Activated CD4-positive, alpha-beta memory T cell treated with anti-CD3 and anti-CD28 coated beads for 36 hours (primary cell): ENCODE data around the gene MAK. TPM values are rescaled to one million over a fixed set of nuclear protein-coding genes. Genes with fewer than 3 reads are reported as not detected.
"Not testable (repeated sequence)": the region's sequence is repeated elsewhere in the genome, so short reads cannot be mapped to it uniquely, and the experiment has no call there.

Experiments used
- CTCF ChIA-PET: fragments of 350-600 bp; sonication (Branson Sonifier 250); formaldehyde crosslinking; loops from one replicate; lab custom pipeline; 2021; ENCODE audit warnings: antibody characterized with exemption, inconsistent platforms; lab: Charles Lee
- POLR2A ChIA-PET: fragments of 350-600 bp; sonication (Branson Sonifier 250); formaldehyde crosslinking; loops from one replicate; lab custom pipeline; 2021; ENCODE audit warnings: antibody characterized with exemption; lab: Charles Lee
- DNase-seq: peaks from one replicate; pipeline ENCODE4 v3.0.0-alpha.2; 2020
- H3K27ac Mint-ChIP-seq: one replicate; pipeline ENCODE4 v1.8.0; 2021; ENCODE audit warnings: mixed read lengths
- H3K27me3 Mint-ChIP-seq: one replicate; pipeline ENCODE4 v1.8.0; 2021; ENCODE audit warnings: mixed read lengths
- H3K36me3 Mint-ChIP-seq: one replicate; pipeline ENCODE4 v1.8.0; 2021; ENCODE audit warnings: mixed read lengths
- H3K4me1 Mint-ChIP-seq: one replicate; pipeline ENCODE4 v1.8.0; 2021; ENCODE audit warnings: low read depth, mixed read lengths
- H3K4me3 Mint-ChIP-seq: one replicate; pipeline ENCODE4 v1.8.0; 2021; ENCODE audit warnings: mild to moderate bottlenecking, mixed read lengths
- H3K9me3 Mint-ChIP-seq: one replicate; pipeline ENCODE4 v1.8.0; 2021; ENCODE audit warnings: mixed read lengths
- intact Hi-C: fragments of 100-400 bp; cut with micrococcal nuclease; formaldehyde crosslinking; loops from one replicate; pipeline ENCODE4 v1.15.1; 2023
- total RNA-seq, 2 experiments: library from RNA; stranded (reverse); gene quantifications; one replicate each; pipeline ENCODE4 v1.2.3, GENCODE V29; 2021

MAK gene, protein sequence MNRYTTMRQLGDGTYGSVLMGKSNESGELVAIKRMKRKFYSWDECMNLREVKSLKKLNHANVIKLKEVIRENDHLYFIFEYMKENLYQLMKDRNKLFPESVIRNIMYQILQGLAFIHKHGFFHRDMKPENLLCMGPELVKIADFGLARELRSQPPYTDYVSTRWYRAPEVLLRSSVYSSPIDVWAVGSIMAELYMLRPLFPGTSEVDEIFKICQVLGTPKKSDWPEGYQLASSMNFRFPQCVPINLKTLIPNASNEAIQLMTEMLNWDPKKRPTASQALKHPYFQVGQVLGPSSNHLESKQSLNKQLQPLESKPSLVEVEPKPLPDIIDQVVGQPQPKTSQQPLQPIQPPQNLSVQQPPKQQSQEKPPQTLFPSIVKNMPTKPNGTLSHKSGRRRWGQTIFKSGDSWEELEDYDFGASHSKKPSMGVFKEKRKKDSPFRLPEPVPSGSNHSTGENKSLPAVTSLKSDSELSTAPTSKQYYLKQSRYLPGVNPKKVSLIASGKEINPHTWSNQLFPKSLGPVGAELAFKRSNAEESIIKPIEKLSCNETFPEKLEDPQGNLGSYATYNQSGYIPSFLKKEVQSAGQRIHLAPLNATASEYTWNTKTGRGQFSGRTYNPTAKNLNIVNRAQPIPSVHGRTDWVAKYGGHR
- total RNA-seq: 1 to 10 TPM in 1 of 2 experiments, under 1 TPM in 1; 0.87 to 1.1 TPM

- intact Hi-C loops: loop anchor here (1.0 to 5.0 kb wide), 12 partner anchors 49 to 1173 kb away; partner anchors contain the start of genes C6orf52, PAK1IP1, SMIM13 and SYCP2L
- CTCF ChIA-PET: interaction anchor here (0.9 to 1.2 kb wide), 2 partner anchors 232 to 360 kb away, joined by 3 read pairs; no protein-coding TSS in a partner anchor
- Mint-ChIP-seq H3K27ac (peak within 1 kb of the TSS; percentile 98), H3K9me3 (peaks cover 8% of the 10 kb centered on the region), H3K36me3 (peaks cover 7% of the 10 kb centered on the region), H3K4me3 (peak within 1 kb of the TSS; percentile 73), H3K27me3 (peaks cover 40% of the 10 kb centered on the region), H3K4me1 (peaks cover 31% of the 10 kb centered on the region)
- peak; percentile 91 for DNase-seq
- POLR2A ChIA-PET: interaction anchor here (0.7 to 1.0 kb wide), 3 partner anchors 90 to 258 kb away, joined by 3 to 4 read pairs (median 4); partner anchors contain the start of genes C6orf52, PAK1IP1 and TMEM14B
Measured at GRCh38 chr6:10837995-10838793, at the start of gene MAK. Gene MAK (minus strand): TSS chr6:10838539. CDS start chr6:10830648, 7,891 bp downstream.

DNA sequence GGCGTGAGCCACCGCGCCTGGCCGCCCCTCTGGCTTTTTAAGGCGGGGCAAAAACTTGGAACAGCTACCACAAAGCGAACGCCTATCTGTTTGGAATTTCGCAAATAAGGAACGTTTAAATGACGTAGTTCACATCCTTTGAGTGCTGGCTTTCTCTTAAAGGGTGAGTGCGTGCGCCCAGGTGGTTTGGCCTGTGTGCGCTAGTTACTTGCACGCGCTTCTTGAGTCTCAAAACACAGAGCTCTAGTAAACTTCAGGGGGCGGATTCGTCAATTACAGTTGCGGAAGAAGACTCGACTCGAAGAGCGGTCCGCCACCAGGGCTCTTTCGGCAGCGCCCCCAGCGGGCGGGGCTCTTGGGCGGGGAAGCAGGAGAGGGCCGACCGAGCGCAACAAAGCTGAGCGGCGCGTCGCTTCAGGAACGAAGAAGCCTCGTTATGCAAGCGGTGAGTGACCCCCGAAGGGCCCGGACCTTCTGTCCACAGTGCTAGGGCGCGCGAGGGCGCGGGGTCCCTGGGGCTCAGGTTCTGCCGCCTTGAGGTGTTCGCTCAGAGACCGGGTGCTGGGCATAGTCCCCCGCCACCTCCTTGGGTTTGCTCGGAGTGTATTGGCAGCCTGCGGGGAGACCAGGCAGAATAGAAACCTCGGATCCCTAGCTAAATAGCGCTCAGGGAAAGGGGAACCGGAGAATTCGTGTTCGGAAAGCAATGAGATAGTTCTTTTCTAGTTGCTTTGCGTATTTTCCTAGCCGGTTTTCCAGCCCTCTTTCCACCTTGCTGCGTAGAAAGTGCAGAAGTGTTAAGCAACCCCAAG lies 48.6 kb upstream of the MAK start, which contains the start of gene SYCP2L:
Gene SYCP2L, plus strand, starts transcription at position 362 of the 812 bp plus-strand sequence. Its CDS starts 75 bp downstream, at position 437.
- no peaks in the 10 kb centered on the region for H3K36me3 Mint-ChIP-seq
- peak within 1 kb of the TSS; percentile 52 for H3K4me3 Mint-ChIP-seq
- peak; percentile 17 for DNase-seq
- ChIA-PET POLR2A (no interaction called here), CTCF (interaction anchor here (0.6 kb wide), 1 partner anchor 21 kb away, joined by 3 read pairs; no protein-coding TSS in a partner anchor)
- peaks cover 68% of the 10 kb centered on the region for H3K27me3 Mint-ChIP-seq
- no peaks in the 10 kb centered on the region for H3K9me3 Mint-ChIP-seq
- peaks cover 11% of the 10 kb centered on the region for H3K4me1 Mint-ChIP-seq
- intact Hi-C loops: loop anchor here (2.0 kb wide), 1 partner anchor 48 kb away; the partner anchor contains the start of gene MAK
- no peak within 1 kb of the TSS for H3K27ac Mint-ChIP-seq

- CTCF ChIA-PET, H3K36me3 Mint-ChIP-seq, H3K4me3 Mint-ChIP-seq, POLR2A ChIA-PET, H3K9me3 Mint-ChIP-seq, DNase-seq, H3K27ac Mint-ChIP-seq: not testable (repeated sequence)
- Mint-ChIP-seq H3K4me1 (peaks cover 11% of the 10 kb centered on the region), H3K27me3 (peaks cover 68% of the 10 kb centered on the region)
- intact Hi-C loops: loop anchor here (2.0 kb wide), 1 partner anchor 48 kb away; the partner anchor contains the start of gene MAK
Measured at GRCh38 chr6:10886365-10886690, 48.0 kb upstream of the MAK start.

- CTCF ChIA-PET: no interaction called here
Measured at GRCh38 chr6:10884245-10884972, 46.1 kb upstream of the MAK start.

GRCh38 chr6:10883312-10884244 lies 45.2 kb upstream of the MAK start:
- H3K4me1 Mint-ChIP-seq: peaks cover 11% of the 10 kb centered on the region
- H3K9me3 Mint-ChIP-seq: no peaks in the 10 kb centered on the region
- POLR2A ChIA-PET: no interaction called here
- intact Hi-C loops: no loop called here
- H3K27ac Mint-ChIP-seq: no peak overlapping the region
- H3K27me3 Mint-ChIP-seq: peaks cover 68% of the 10 kb centered on the region
- H3K36me3 Mint-ChIP-seq: no peaks in the 10 kb centered on the region
- no peak for DNase-seq
- no peak overlapping the region for H3K4me3 Mint-ChIP-seq
- CTCF ChIA-PET: no interaction called here

More at GRCh38 chr6:10884245-10884972, 46.1 kb upstream of the MAK start:
- peaks cover 11% of the 10 kb centered on the region for H3K4me1 Mint-ChIP-seq
- intact Hi-C loops: no loop called here
- H3K27ac Mint-ChIP-seq: no peak overlapping the region
- no peaks in the 10 kb centered on the region for H3K9me3 Mint-ChIP-seq
- no peaks in the 10 kb centered on the region for H3K36me3 Mint-ChIP-seq
- no peak overlapping the region for H3K4me3 Mint-ChIP-seq
- POLR2A ChIA-PET: interaction anchor here (0.7 kb wide), 1 partner anchor 124 kb away, joined by 5 read pairs; no protein-coding TSS in a partner anchor
- H3K27me3 Mint-ChIP-seq: peaks cover 71% of the 10 kb centered on the region
- no peak for DNase-seq

- Mint-ChIP-seq H3K9me3 (no peaks in the 10 kb centered on the region), H3K36me3 (no peaks in the 10 kb centered on the region), H3K4me3 (no peak overlapping the region), H3K27me3 (peaks cover 61% of the 10 kb centered on the region), H3K27ac (no peak overlapping the region), H3K4me1 (peaks cover 10% of the 10 kb centered on the region)
- ChIA-PET CTCF (no interaction called here), POLR2A (no interaction called here)
- DNase-seq: no peak
- intact Hi-C loops: no loop called here
Measured at GRCh38 chr6:10882657-10883171, 44.4 kb upstream of the MAK start.

GRCh38 chr6:10882253-10882630 lies 43.9 kb upstream of the MAK start:
- H3K27me3 Mint-ChIP-seq: peaks cover 57% of the 10 kb centered on the region
- H3K27ac Mint-ChIP-seq, CTCF ChIA-PET, H3K9me3 Mint-ChIP-seq, intact Hi-C loops, POLR2A ChIA-PET, H3K36me3 Mint-ChIP-seq, H3K4me1 Mint-ChIP-seq, DNase-seq, H3K4me3 Mint-ChIP-seq: not testable (repeated sequence)

GRCh38 chr6:10880366-10880765 lies 42.0 kb upstream of the MAK start:
- Mint-ChIP-seq H3K27me3 (peaks cover 41% of the 10 kb centered on the region), H3K36me3 (no peaks in the 10 kb centered on the region), H3K27ac (no peak overlapping the region), H3K9me3 (no peaks in the 10 kb centered on the region), H3K4me1 (peaks cover 7% of the 10 kb centered on the region), H3K4me3 (no peak overlapping the region)
- CTCF ChIA-PET: no interaction called here
- intact Hi-C loops: no loop called here
- POLR2A ChIA-PET: no interaction called here
- DNase-seq: no peak

GRCh38 chr6:10877871-10878270 lies 39.5 kb upstream of the MAK start:
- CTCF ChIA-PET: no interaction called here
- H3K27me3 Mint-ChIP-seq: peaks cover 29% of the 10 kb centered on the region
- no peak overlapping the region for H3K4me3 Mint-ChIP-seq
- no peaks in the 10 kb centered on the region for H3K36me3 Mint-ChIP-seq
- DNase-seq: no peak
- intact Hi-C loops: no loop called here
- H3K9me3 Mint-ChIP-seq: no peaks in the 10 kb centered on the region
- H3K27ac Mint-ChIP-seq: no peak overlapping the region
- H3K4me1 Mint-ChIP-seq: peaks cover 5% of the 10 kb centered on the region
- POLR2A ChIA-PET: no interaction called here

DNA sequence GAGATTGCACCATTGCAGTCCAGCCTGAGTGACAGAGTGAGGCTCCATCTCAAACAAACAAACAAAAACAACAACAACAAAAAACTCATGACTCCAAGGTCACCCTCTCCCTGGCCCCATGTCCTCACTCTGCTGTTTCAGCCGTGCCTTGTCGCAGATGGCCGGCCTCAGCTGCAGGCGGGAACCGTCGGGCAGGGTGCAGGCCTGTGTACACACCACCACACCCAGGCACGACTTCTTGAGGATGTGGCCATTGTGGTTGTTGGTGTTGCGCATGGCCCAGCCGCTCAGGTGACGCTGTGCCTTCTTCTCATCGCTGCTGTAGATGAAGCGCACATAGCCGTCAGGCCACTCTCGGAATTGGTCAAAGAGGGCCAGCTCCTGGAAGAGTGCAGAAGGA lies 38.7 kb upstream of the MAK start:
- no peak overlapping the region for H3K27ac Mint-ChIP-seq
- intact Hi-C loops: no loop called here
- no peaks in the 10 kb centered on the region for H3K4me1 Mint-ChIP-seq
- POLR2A ChIA-PET: no interaction called here
- no peak overlapping the region for H3K4me3 Mint-ChIP-seq
- peaks cover 22% of the 10 kb centered on the region for H3K27me3 Mint-ChIP-seq
- no peaks in the 10 kb centered on the region for H3K9me3 Mint-ChIP-seq
- DNase-seq: no peak
- CTCF ChIA-PET: no interaction called here
- no peaks in the 10 kb centered on the region for H3K36me3 Mint-ChIP-seq
